Skeletal muscle satellite cell (primary cell): ENCODE measurements around the gene BIRC6.
"Not testable (repeated sequence)": the region's sequence is repeated elsewhere in the genome, so short reads cannot be mapped to it uniquely, and the experiment has no call there.

Source experiments
- H3K27me3 ChIP-seq: 2 replicates; pipeline ENCODE4 v1.7.0; 2013; ENCODE audit warnings: low read length; ENCODE audit not compliant: control insufficient read depth, insufficient read depth
- H3K36me3 ChIP-seq: 2 replicates; pipeline ENCODE4 v1.7.0; 2013; ENCODE audit warnings: mild to moderate bottlenecking, control low read depth, low read length; ENCODE audit not compliant: insufficient read depth
- H3K4me1 ChIP-seq: 2 replicates; pipeline ENCODE4 v1.7.0; 2013; ENCODE audit warnings: low read length; ENCODE audit not compliant: control insufficient read depth, insufficient read depth
- H3K4me2 ChIP-seq: 2 replicates; pipeline ENCODE4 v1.7.0; 2013; ENCODE audit warnings: mild to moderate bottlenecking, low read length
- H3K4me3 ChIP-seq: 2 replicates; pipeline ENCODE4 v1.7.0; 2013; ENCODE audit warnings: low read length
- H3K9ac ChIP-seq: 2 replicates; pipeline ENCODE4 v1.7.0; 2013; ENCODE audit warnings: mild to moderate bottlenecking, low read depth, low read length, moderate library complexity
- H3K9me3 ChIP-seq: replicated peaks from 2 replicates; pipeline ENCODE4 v1.7.0; 2013; ENCODE audit warnings: mild to moderate bottlenecking, control low read depth, low read length

BIRC6 gene

GRCh38 chr2:32626639-32627221, 269.9 kb downstream of the BIRC6 start:
- Histone ChIP-seq H3K4me1 (peaks cover 3% of the 10 kb centered on the region), H3K27me3 (no peaks in the 10 kb centered on the region), H3K36me3 (peaks cover 13% of the 10 kb centered on the region), H3K4me3 (no peak overlapping the region), H3K9ac (no peak overlapping the region), H3K4me2 (peak overlapping the region; percentile 86), H3K9me3 (no peaks in the 10 kb centered on the region)

DNA sequence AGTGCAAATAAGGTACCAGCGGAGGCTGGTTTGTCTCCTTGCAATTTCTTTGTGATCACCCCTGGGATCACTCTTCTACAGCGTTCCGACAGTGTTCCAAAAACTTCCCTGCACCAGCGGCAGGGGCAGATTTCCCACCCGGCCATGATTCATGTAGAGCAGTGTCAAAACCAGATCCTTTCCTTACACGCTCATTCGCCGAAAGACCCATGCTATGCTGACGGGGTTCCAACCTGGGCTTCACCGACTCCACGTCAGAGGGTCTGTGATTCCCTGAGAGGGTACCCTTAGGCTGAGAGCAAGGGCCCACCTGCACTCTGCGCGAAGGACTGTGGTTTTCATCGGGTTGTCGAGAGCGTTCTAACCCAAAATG, 270.6 kb downstream of the BIRC6 start:
- peaks cover 6% of the 10 kb centered on the region for H3K36me3 ChIP-seq
- H3K4me2 ChIP-seq = peak overlapping the region; percentile 86
- no peaks in the 10 kb centered on the region for H3K27me3 ChIP-seq
- peaks cover 3% of the 10 kb centered on the region for H3K4me1 ChIP-seq
- H3K9ac ChIP-seq = peak overlapping the region; percentile 86
- peak overlapping the region; percentile 86 for H3K4me3 ChIP-seq
- no peaks in the 10 kb centered on the region for H3K9me3 ChIP-seq

GRCh38 chr2:32627814-32628579, 271.2 kb downstream of the BIRC6 start, which contains the start of gene TTC27:
Gene TTC27 (plus strand): TSS chr2:32628050. CDS start chr2:32628293, 243 bp downstream.
- no peaks in the 10 kb centered on the region for H3K27me3 ChIP-seq

DNA sequence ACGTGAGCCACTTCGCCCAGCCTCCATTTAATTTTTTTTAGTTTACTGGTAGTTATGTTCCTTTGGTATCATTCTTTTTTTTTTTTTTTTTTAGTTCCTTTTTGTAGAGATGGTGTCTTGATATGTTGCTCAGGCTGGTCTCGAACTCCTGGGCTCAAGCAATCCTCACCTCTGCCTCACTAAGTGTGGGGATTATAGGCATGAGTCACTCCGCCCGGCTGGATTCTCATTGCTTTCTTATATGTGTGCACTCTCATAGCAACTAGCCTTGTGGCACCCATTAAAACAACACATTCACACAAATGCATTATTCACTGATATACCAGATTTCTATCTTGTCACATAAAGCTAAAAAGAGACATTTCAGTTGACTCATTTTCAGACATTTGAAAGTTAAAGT, 275.3 kb downstream of the BIRC6 start:
- H3K4me2 ChIP-seq = no peak overlapping the region
- peaks cover 15% of the 10 kb centered on the region for H3K36me3 ChIP-seq
- peaks cover 3% of the 10 kb centered on the region for H3K4me1 ChIP-seq
- no peak overlapping the region for H3K9ac ChIP-seq
- no peak overlapping the region for H3K4me3 ChIP-seq
- H3K27me3 ChIP-seq = no peaks in the 10 kb centered on the region
- no peaks in the 10 kb centered on the region for H3K9me3 ChIP-seq

More at GRCh38 chr2:32627814-32628579, 271.2 kb downstream of the BIRC6 start, which contains the start of gene TTC27:
- Histone ChIP-seq H3K4me1 (peaks cover 3% of the 10 kb centered on the region), H3K4me3 (peak within 1 kb of the TSS; percentile 86), H3K4me2 (peak within 1 kb of the TSS; percentile 86), H3K9me3 (no peaks in the 10 kb centered on the region), H3K9ac (peak within 1 kb of the TSS; percentile 86), H3K36me3 (peaks cover 10% of the 10 kb centered on the region)

DNA sequence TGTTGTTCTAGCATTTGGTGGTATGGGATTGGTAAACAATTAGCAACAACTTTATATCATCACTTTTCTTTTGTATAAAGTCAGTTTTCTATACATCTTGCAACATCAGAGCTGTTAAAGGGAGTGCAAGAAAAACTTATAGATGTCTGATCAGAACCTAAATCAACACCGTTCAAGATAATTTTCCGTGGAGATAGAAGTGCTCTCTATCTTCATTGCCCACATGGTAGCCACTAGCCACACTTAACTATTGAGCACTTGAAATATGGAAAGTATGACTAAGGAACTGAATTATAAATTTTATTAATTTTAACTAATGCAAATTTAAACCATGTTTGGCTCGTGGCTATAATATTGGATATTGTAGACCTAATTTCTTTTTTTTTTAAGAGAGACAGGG, 276.2 kb downstream of the BIRC6 start:
- Histone ChIP-seq H3K4me1 (peaks cover 3% of the 10 kb centered on the region), H3K27me3 (no peaks in the 10 kb centered on the region), H3K9ac (no peak overlapping the region), H3K9me3 (no peaks in the 10 kb centered on the region), H3K36me3 (peaks cover 19% of the 10 kb centered on the region), H3K4me3 (no peak overlapping the region), H3K4me2 (no peak overlapping the region)

- not testable (repeated sequence) for H3K4me3 ChIP-seq, H3K27me3 ChIP-seq, H3K9me3 ChIP-seq, H3K4me1 ChIP-seq, H3K4me2 ChIP-seq, H3K9ac ChIP-seq
- H3K36me3 ChIP-seq = peaks cover 29% of the 10 kb centered on the region
Measured at GRCh38 chr2:32638548-32638947, 281.7 kb downstream of the BIRC6 start.

DNA sequence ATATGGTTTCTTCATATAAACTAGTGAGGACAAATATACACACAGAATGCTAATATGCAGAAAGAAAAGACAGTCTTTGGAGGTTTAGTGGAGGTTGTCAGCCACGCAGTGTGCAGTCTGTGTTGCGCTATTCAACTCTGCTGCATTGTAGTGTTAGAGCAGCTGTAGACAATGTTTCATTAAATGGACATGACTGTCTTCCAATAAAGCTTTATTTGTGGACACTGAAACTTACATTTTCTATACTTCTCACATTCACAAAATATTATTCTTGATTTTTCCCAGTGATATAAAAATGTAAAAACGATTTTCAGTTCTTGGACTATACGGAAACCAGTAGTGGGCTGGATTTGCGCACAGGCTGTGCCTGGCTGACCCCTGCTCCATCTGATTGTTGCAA, 284.4 kb downstream of the BIRC6 start:
- no peaks in the 10 kb centered on the region for H3K9me3 ChIP-seq
- no peak overlapping the region for H3K4me3 ChIP-seq
- H3K9ac ChIP-seq = no peak overlapping the region
- no peaks in the 10 kb centered on the region for H3K27me3 ChIP-seq
- H3K4me2 ChIP-seq = no peak overlapping the region
- peaks cover 36% of the 10 kb centered on the region for H3K36me3 ChIP-seq
- H3K4me1 ChIP-seq = no peaks in the 10 kb centered on the region

DNA sequence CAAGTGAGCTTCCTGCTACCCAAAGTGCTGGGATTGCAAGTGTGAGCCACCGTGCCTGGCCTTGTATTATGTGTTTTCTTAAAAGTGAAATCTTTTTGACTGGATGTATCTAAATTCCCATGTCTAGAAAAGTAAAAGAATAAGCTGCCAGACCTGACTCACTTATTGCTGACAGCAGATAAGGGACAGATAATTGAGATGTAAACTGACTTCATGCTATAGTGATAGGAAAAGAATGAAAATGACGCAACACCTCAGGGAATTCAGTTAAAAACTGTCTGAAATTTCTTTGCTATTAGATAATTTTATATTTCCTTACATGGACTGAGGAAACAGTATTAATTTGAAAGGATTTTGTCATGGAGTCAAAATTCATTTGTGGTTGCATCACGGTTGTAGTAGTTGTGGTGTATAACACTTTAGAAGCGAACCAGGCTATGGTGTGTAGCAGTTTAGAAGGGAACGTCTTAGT, 290.4 kb downstream of the BIRC6 start:
- peaks cover 28% of the 10 kb centered on the region for H3K36me3 ChIP-seq

GRCh38 chr2:32652555-32653209, 295.9 kb downstream of the BIRC6 start:
- Histone ChIP-seq H3K27me3 (no peaks in the 10 kb centered on the region), H3K4me1 (peaks cover 10% of the 10 kb centered on the region), H3K4me2 (peak overlapping the region; percentile 66), H3K36me3 (peaks cover 17% of the 10 kb centered on the region), H3K9me3 (no peaks in the 10 kb centered on the region), H3K9ac (no peak overlapping the region), H3K4me3 (no peak overlapping the region)

More for the DNA sequence above, 290.4 kb downstream of the BIRC6 start:
- Histone ChIP-seq H3K4me2 (no peak overlapping the region), H3K9me3 (no peaks in the 10 kb centered on the region), H3K4me1 (peaks cover 9% of the 10 kb centered on the region), H3K4me3 (no peak overlapping the region), H3K9ac (no peak overlapping the region), H3K27me3 (no peaks in the 10 kb centered on the region)

DNA sequence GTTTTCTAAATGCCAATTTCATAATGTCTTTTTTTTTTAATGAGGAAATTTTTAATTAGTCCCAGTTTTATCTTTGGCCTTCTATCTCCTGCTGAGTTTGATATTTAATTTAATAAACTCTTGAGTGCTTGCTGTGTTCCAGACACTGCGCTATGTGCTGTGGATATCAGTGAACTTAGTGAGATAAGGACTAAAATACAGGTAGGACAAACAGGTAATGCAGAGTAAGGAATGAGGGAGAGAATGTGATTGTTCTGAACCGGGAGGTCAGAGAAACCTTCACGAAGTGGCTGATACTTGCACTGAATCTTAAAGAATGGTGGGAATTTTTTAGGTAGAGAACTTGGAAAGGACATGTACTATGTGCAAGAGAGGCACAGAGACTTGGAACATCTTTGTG, 299.2 kb downstream of the BIRC6 start:
- peaks cover 10% of the 10 kb centered on the region for H3K4me1 ChIP-seq
- H3K4me3 ChIP-seq = no peak overlapping the region
- no peak overlapping the region for H3K4me2 ChIP-seq
- no peaks in the 10 kb centered on the region for H3K27me3 ChIP-seq
- H3K36me3 ChIP-seq = peaks cover 15% of the 10 kb centered on the region
- no peak overlapping the region for H3K9ac ChIP-seq
- no peaks in the 10 kb centered on the region for H3K9me3 ChIP-seq

- H3K27me3 ChIP-seq = no peaks in the 10 kb centered on the region
- peaks cover 8% of the 10 kb centered on the region for H3K36me3 ChIP-seq
- no peak overlapping the region for H3K4me3 ChIP-seq
- no peak overlapping the region for H3K9ac ChIP-seq
- H3K9me3 ChIP-seq = no peaks in the 10 kb centered on the region
- no peak overlapping the region for H3K4me2 ChIP-seq
- H3K4me1 ChIP-seq = no peaks in the 10 kb centered on the region
Measured at GRCh38 chr2:32663864-32664263, 307.0 kb downstream of the BIRC6 start.
